Measurements from ENCODE around the gene TSPAN18.

TSPAN18 gene

GRCh38 chr11:44969651-44970252 is 243.0 kb downstream of the TSPAN18 start:
- 86% methylated on average over 12 of the region's 12 CpGs for WGBS
- H3K27ac ChIP-seq (ENCODE audit: low read depth, low read length): no peak overlapping the region

GRCh38 chr11:44970293-44970692 is 243.5 kb downstream of the TSPAN18 start:
- WGBS: 94% methylated on average over 6 of the region's 6 CpGs
- H3K4me3 ChIP-seq (ENCODE audit: low read length): no peak overlapping the region
- no peaks in the 10 kb centered on the region for H3K36me3 ChIP-seq (ENCODE audit: insufficient read depth, low read length)
- H3K9me3 ChIP-seq (ENCODE audit: insufficient read depth, low read depth, low read length): no peaks in the 10 kb centered on the region
- H3K27me3 ChIP-seq (ENCODE audit: insufficient read depth, low read length): no peaks in the 10 kb centered on the region
- no peak overlapping the region for H3K9ac ChIP-seq (ENCODE audit: low read depth, low read length)
- no peak overlapping the region for H3K27ac ChIP-seq (ENCODE audit: low read depth, low read length)
- H3K4me1 ChIP-seq (ENCODE audit: insufficient read depth, low read length): peaks cover 6% of the 10 kb centered on the region

More at GRCh38 chr11:44969651-44970252, 243.0 kb downstream of the TSPAN18 start:
- no peaks in the 10 kb centered on the region for H3K36me3 ChIP-seq (ENCODE audit: insufficient read depth, low read length)
- peaks cover 9% of the 10 kb centered on the region for H3K4me1 ChIP-seq (ENCODE audit: insufficient read depth, low read length)
- H3K27me3 ChIP-seq (ENCODE audit: insufficient read depth, low read length): no peaks in the 10 kb centered on the region
- no peak overlapping the region for H3K9ac ChIP-seq (ENCODE audit: low read depth, low read length)
- no peaks in the 10 kb centered on the region for H3K9me3 ChIP-seq (ENCODE audit: insufficient read depth, low read depth, low read length)
- no peak overlapping the region for H3K4me3 ChIP-seq (ENCODE audit: low read length)

- H3K27ac ChIP-seq (ENCODE audit: low read depth, low read length): no peak overlapping the region
- no peaks in the 10 kb centered on the region for H3K9me3 ChIP-seq (ENCODE audit: insufficient read depth, low read depth, low read length)
- H3K4me3 ChIP-seq (ENCODE audit: low read length): no peak overlapping the region
- no peaks in the 10 kb centered on the region for H3K36me3 ChIP-seq (ENCODE audit: insufficient read depth, low read length)
- WGBS: 90% methylated on average over 10 of the region's 10 CpGs
- H3K4me1 ChIP-seq (ENCODE audit: insufficient read depth, low read length): peaks cover 6% of the 10 kb centered on the region
- no peaks in the 10 kb centered on the region for H3K27me3 ChIP-seq (ENCODE audit: insufficient read depth, low read length)
- H3K9ac ChIP-seq (ENCODE audit: low read depth, low read length): no peak overlapping the region
Observed at GRCh38 chr11:44971185-44971584, 244.4 kb downstream of the TSPAN18 start.

GRCh38 chr11:44972746-44973435 is 246.1 kb downstream of the TSPAN18 start:
- Histone ChIP-seq H3K4me3 (ENCODE audit: low read length) (no peak overlapping the region), H3K36me3 (ENCODE audit: insufficient read depth, low read length) (no peaks in the 10 kb centered on the region), H3K9ac (ENCODE audit: low read depth, low read length) (no peak overlapping the region), H3K4me1 (ENCODE audit: insufficient read depth, low read length) (peaks cover 7% of the 10 kb centered on the region), H3K9me3 (ENCODE audit: insufficient read depth, low read depth, low read length) (no peaks in the 10 kb centered on the region), H3K27ac (ENCODE audit: low read depth, low read length) (no peak overlapping the region), H3K27me3 (ENCODE audit: insufficient read depth, low read length) (no peaks in the 10 kb centered on the region)
- WGBS: 94% methylated on average over 19 of the region's 19 CpGs

- peaks cover 6% of the 10 kb centered on the region for H3K4me1 ChIP-seq (ENCODE audit: insufficient read depth, low read length)
- H3K27me3 ChIP-seq (ENCODE audit: insufficient read depth, low read length): no peaks in the 10 kb centered on the region
- no peak overlapping the region for H3K4me3 ChIP-seq (ENCODE audit: low read length)
- H3K9ac ChIP-seq (ENCODE audit: low read depth, low read length): no peak overlapping the region
- no peaks in the 10 kb centered on the region for H3K36me3 ChIP-seq (ENCODE audit: insufficient read depth, low read length)
- no peak overlapping the region for H3K27ac ChIP-seq (ENCODE audit: low read depth, low read length)
- no peaks in the 10 kb centered on the region for H3K9me3 ChIP-seq (ENCODE audit: insufficient read depth, low read depth, low read length)
- WGBS: 75% methylated on average over 13 of the region's 13 CpGs
Observed at GRCh38 chr11:44973632-44974401, 247.1 kb downstream of the TSPAN18 start.

- no peaks in the 10 kb centered on the region for H3K9me3 ChIP-seq (ENCODE audit: insufficient read depth, low read depth, low read length)
- H3K4me3 ChIP-seq (ENCODE audit: low read length): no peak overlapping the region
- H3K27me3 ChIP-seq (ENCODE audit: insufficient read depth, low read length): no peaks in the 10 kb centered on the region
- peaks cover 12% of the 10 kb centered on the region for H3K4me1 ChIP-seq (ENCODE audit: insufficient read depth, low read length)
- H3K27ac ChIP-seq (ENCODE audit: low read depth, low read length): no peak overlapping the region
- 89% methylated on average over 12 of the region's 12 CpGs for WGBS
- no peak overlapping the region for H3K9ac ChIP-seq (ENCODE audit: low read depth, low read length)
- H3K36me3 ChIP-seq (ENCODE audit: insufficient read depth, low read length): no peaks in the 10 kb centered on the region
Observed at GRCh38 chr11:44974402-44975000, 247.7 kb downstream of the TSPAN18 start.

- H3K4me1 ChIP-seq (ENCODE audit: insufficient read depth, low read length): peaks cover 18% of the 10 kb centered on the region
- WGBS: 60% methylated on average over 5 of the region's 5 CpGs
- H3K9ac ChIP-seq (ENCODE audit: low read depth, low read length): no peak overlapping the region
- no peak overlapping the region for H3K27ac ChIP-seq (ENCODE audit: low read depth, low read length)
- no peak overlapping the region for H3K4me3 ChIP-seq (ENCODE audit: low read length)
- no peaks in the 10 kb centered on the region for H3K36me3 ChIP-seq (ENCODE audit: insufficient read depth, low read length)
- H3K27me3 ChIP-seq (ENCODE audit: insufficient read depth, low read length): no peaks in the 10 kb centered on the region
- no peaks in the 10 kb centered on the region for H3K9me3 ChIP-seq (ENCODE audit: insufficient read depth, low read depth, low read length)
Observed at GRCh38 chr11:44976576-44976975, 249.8 kb downstream of the TSPAN18 start.

- no peak overlapping the region for H3K9ac ChIP-seq (ENCODE audit: low read depth, low read length)
- no peak overlapping the region; the same call in 1 of the 2 replicates for H3K27ac ChIP-seq (ENCODE audit: low read depth, low read length)
- H3K4me1 ChIP-seq (ENCODE audit: insufficient read depth, low read length): peaks cover 18% of the 10 kb centered on the region
Observed at GRCh38 chr11:44977493-44977984, 250.8 kb downstream of the TSPAN18 start.

GRCh38 chr11:44978274-44978960 is 251.7 kb downstream of the TSPAN18 start:
- H3K4me1 ChIP-seq (ENCODE audit: insufficient read depth, low read length): peaks cover 18% of the 10 kb centered on the region
- H3K36me3 ChIP-seq (ENCODE audit: insufficient read depth, low read length): no peaks in the 10 kb centered on the region
- no peaks in the 10 kb centered on the region for H3K9me3 ChIP-seq (ENCODE audit: insufficient read depth, low read depth, low read length)
- 81% methylated on average over 3 of the region's 3 CpGs for WGBS
- no peaks in the 10 kb centered on the region for H3K27me3 ChIP-seq (ENCODE audit: insufficient read depth, low read length)
- no peak overlapping the region for H3K27ac ChIP-seq (ENCODE audit: low read depth, low read length)
- no peak overlapping the region for H3K9ac ChIP-seq (ENCODE audit: low read depth, low read length)
- no peak overlapping the region for H3K4me3 ChIP-seq (ENCODE audit: low read length)

More at GRCh38 chr11:44977493-44977984, 250.8 kb downstream of the TSPAN18 start:
- no peak overlapping the region for H3K4me3 ChIP-seq (ENCODE audit: low read length)
- 53% methylated on average over 9 of the region's 9 CpGs for WGBS
- H3K36me3 ChIP-seq (ENCODE audit: insufficient read depth, low read length): no peaks in the 10 kb centered on the region
- no peaks in the 10 kb centered on the region for H3K27me3 ChIP-seq (ENCODE audit: insufficient read depth, low read length)
- H3K9me3 ChIP-seq (ENCODE audit: insufficient read depth, low read depth, low read length): no peaks in the 10 kb centered on the region

GRCh38 chr11:44978961-44979331 is 252.2 kb downstream of the TSPAN18 start:
- WGBS: 95% methylated on average over 1 of the region's 1 CpG
- no peak overlapping the region for H3K9ac ChIP-seq (ENCODE audit: low read depth, low read length)
- H3K27me3 ChIP-seq (ENCODE audit: insufficient read depth, low read length): no peaks in the 10 kb centered on the region
- H3K36me3 ChIP-seq (ENCODE audit: insufficient read depth, low read length): no peaks in the 10 kb centered on the region
- no peak overlapping the region for H3K4me3 ChIP-seq (ENCODE audit: low read length)
- no peaks in the 10 kb centered on the region for H3K9me3 ChIP-seq (ENCODE audit: insufficient read depth, low read depth, low read length)
- H3K27ac ChIP-seq (ENCODE audit: low read depth, low read length): no peak overlapping the region; the same call in 1 of the 2 replicates
- peaks cover 18% of the 10 kb centered on the region for H3K4me1 ChIP-seq (ENCODE audit: insufficient read depth, low read length)
